Keratinocyte (primary cell): ENCODE measurements around the gene NUAK2. TPM values are rescaled to one million over a fixed set of nuclear protein-coding genes. Genes with fewer than 3 reads are reported as not detected.

Source experiments
- DNase-seq: peaks from one replicate; pipeline ENCODE4 v3.0.0-alpha.2; 2011; ENCODE audit warnings: low read depth, missing footprints, low spot score
- FAIRE-seq: peaks from 2 replicates; lab custom pipeline; 2011; peaks lifted over from hg19 to GRCh38; lab: Jason Lieb, UNC
- H2AFZ ChIP-seq: 2 replicates; pipeline ENCODE4 v1.6.0; 2012; ENCODE audit warnings: low read length, control low read depth, inconsistent platforms; ENCODE audit not compliant: control insufficient read depth
- H3K27ac ChIP-seq: 2 replicates; pipeline ENCODE4 v1.5.1; 2011; ENCODE audit warnings: low read length; ENCODE audit not compliant: control insufficient read depth, insufficient read depth
- H3K27me3 ChIP-seq: 3 replicates; pipeline ENCODE4 v1.6.0; 2011; ENCODE audit warnings: low read length; ENCODE audit not compliant: control insufficient read depth, insufficient read depth; ENCODE audit errors: extremely low read depth
- H3K36me3 ChIP-seq, 2 experiments: 2 replicates in 1 of 2; 3 replicates in 1 of 2; pipeline ENCODE4 v1.5.1; 2011; ENCODE audit warnings: low read length in 2 of 2, mild to moderate bottlenecking in 1 of 2; ENCODE audit not compliant: control insufficient read depth in 2 of 2, insufficient read depth in 2 of 2; ENCODE audit errors: extremely low read depth in 1 of 2
- H3K4me1 ChIP-seq: 3 replicates; pipeline ENCODE4 v1.5.1; 2011; ENCODE audit warnings: low read length; ENCODE audit not compliant: control insufficient read depth, insufficient read depth; ENCODE audit errors: extremely low read depth
- H3K4me2 ChIP-seq: 3 replicates; pipeline ENCODE4 v1.6.0; 2011; ENCODE audit warnings: low read depth, low read length; ENCODE audit not compliant: control insufficient read depth, insufficient read depth; ENCODE audit errors: extremely low read depth
- H3K4me3 ChIP-seq, 3 experiments: fragments of 200-600 bp in 1 of 3; sonication (generic) in 1 of 3; 2 replicates in 2 of 3; 3 replicates in 1 of 3; pipeline ENCODE4 v1.5.1; 2011 to 2016; ENCODE audit warnings: low read length in 3 of 3, mild to moderate bottlenecking in 3 of 3, control low read depth in 2 of 3, inconsistent platforms in 1 of 3, low read depth in 1 of 3, mixed read lengths in 1 of 3, mixed run types in 1 of 3, moderate library complexity in 1 of 3; ENCODE audit not compliant: control insufficient read depth in 2 of 3, insufficient read depth in 2 of 3; ENCODE audit errors: extremely low read depth in 1 of 3
- H3K79me2 ChIP-seq: 2 replicates; pipeline ENCODE4 v1.6.0; 2012; ENCODE audit warnings: low read length; ENCODE audit not compliant: control insufficient read depth, insufficient read depth
- H3K9ac ChIP-seq: 3 replicates; pipeline ENCODE4 v1.6.0; 2011; ENCODE audit warnings: low read length; ENCODE audit not compliant: control insufficient read depth, insufficient read depth; ENCODE audit errors: extremely low read depth
- H3K9me1 ChIP-seq: 3 replicates; pipeline ENCODE4 v1.6.0; 2011; ENCODE audit warnings: low read length; ENCODE audit not compliant: control insufficient read depth, insufficient read depth; ENCODE audit errors: extremely low read depth
- H3K9me3 ChIP-seq: 2 replicates; pipeline ENCODE4 v1.5.1; 2012; ENCODE audit warnings: low read depth, low read length; ENCODE audit not compliant: control insufficient read depth
- H4K20me1 ChIP-seq: 3 replicates; pipeline ENCODE4 v1.6.0; 2011; ENCODE audit warnings: low read length; ENCODE audit not compliant: control insufficient read depth, insufficient read depth; ENCODE audit errors: extremely low read depth
- CTCF ChIP-seq, 3 experiments: IDR thresholded peaks in 1 of 3; conservative IDR thresholded peaks in 1 of 3; optimal IDR thresholded peaks in 1 of 3; 2 replicates in 2 of 3; 3 replicates in 1 of 3; pipeline versions ENCODE3 to v1.5.1; 2011; ENCODE audit warnings: low read length in 3 of 3, mild to moderate bottlenecking in 3 of 3, moderate library complexity in 2 of 3, control low read depth in 1 of 3, inconsistent platforms in 1 of 3; ENCODE audit not compliant: insufficient read depth in 2 of 3; ENCODE audit errors: extremely low read depth in 1 of 3
- EZH2 ChIP-seq: IDR thresholded peaks from one replicate; pipeline ENCODE4 v1.6.1; 2012; ENCODE audit warnings: inconsistent platforms, mild to moderate bottlenecking, low read length, moderate library complexity
- dilution Hi-C: fragments of 300-500 bp; cut with MboI; formaldehyde crosslinking; loops from one replicate; pipeline ENCODE4 v1.7.0; 2020; ENCODE audit warnings: low sequenced_read_pairs; ENCODE audit not compliant: extremely low pct_ligation_motif_present
- polyA plus RNA-seq, 5 experiments: library from polyadenylated mRNA; depleted of rRNA in 3 of 5; stranded (reverse) in 3 of 5; stranded (forward) in 1 of 5; unstranded in 1 of 5; fragments of >200 nt; gene quantifications; 1 replicate in 1 of 5; 2 replicates in 3 of 5; 3 replicates in 1 of 5; pipeline versions ENCODE4 v1.2.1 to v1.2.3, GENCODE V29; 2011 to 2012; ENCODE audit warnings: missing spikeins in 2 of 5, low read depth in 1 of 5, low replicate concordance in 1 of 5

NUAK2 gene
- polyA plus RNA-seq, 1 donor (not counting 4 experiments of a cell fraction or from before 2014, with no cell fraction given), result 3.9 TPM

- Histone ChIP-seq H3K27me3 (no peaks in the 10 kb centered on the region), H3K9me1 (no peaks in the 10 kb centered on the region), H4K20me1 (no peaks in the 10 kb centered on the region), H3K4me1 (peaks cover 61% of the 10 kb centered on the region), H3K4me3 (no peak overlapping the region), H3K79me2 (no peaks in the 10 kb centered on the region), H3K36me3 (no peaks in the 10 kb centered on the region), H3K27ac (no peak overlapping the region), H3K9ac (no peak overlapping the region), H3K9me3 (no peaks in the 10 kb centered on the region), H3K4me2 (peak overlapping the region; percentile 24), H2AFZ (no peak overlapping the region)
- FAIRE-seq, result no peak
- no peak for DNase-seq
- no peak for TF ChIP-seq CTCF (optimal IDR thresholded peaks at IDR 0.05 in 1 of 3, IDR thresholded peaks at IDR 0.05 in 1 of 3, conservative IDR thresholded peaks at IDR 0.05 in 1 of 3; ENCODE audit: extremely low read depth in 1 of 3, insufficient read depth in 2 of 3, low read length in 3 of 3)
- dilution Hi-C loops, result no loop called here
Measured at GRCh38 chr1:205287076-205287475, 34.5 kb downstream of the NUAK2 start.

GRCh38 chr1:205286335-205286950 lies 35.1 kb downstream of the NUAK2 start:
- Histone ChIP-seq H3K4me3 (no peak overlapping the region), H3K27me3 (no peaks in the 10 kb centered on the region), H3K4me1 (peaks cover 61% of the 10 kb centered on the region), H3K27ac (no peak overlapping the region), H4K20me1 (no peaks in the 10 kb centered on the region), H3K9me1 (no peaks in the 10 kb centered on the region), H3K9me3 (no peaks in the 10 kb centered on the region), H3K36me3 (no peaks in the 10 kb centered on the region), H3K9ac (no peak overlapping the region), H3K4me2 (peak overlapping the region; percentile 24), H3K79me2 (no peaks in the 10 kb centered on the region), H2AFZ (no peak overlapping the region)
- DNase-seq (no peak), FAIRE-seq (peak; percentile 74)
- TF ChIP-seq EZH2 (no peak), CTCF (optimal IDR thresholded peaks at IDR 0.05 in 1 of 3, IDR thresholded peaks at IDR 0.05 in 1 of 3, conservative IDR thresholded peaks at IDR 0.05 in 1 of 3; ENCODE audit: extremely low read depth in 1 of 3, insufficient read depth in 2 of 3, low read length in 3 of 3) (no peak)
- dilution Hi-C loops, result no loop called here
